Activated effector memory CD4-positive, alpha-beta T cell treated with Interleukin-2 at 50 U/mL for 16 hours (primary cell): ENCODE results near the gene ABHD18.
"Not testable (repeated sequence)": the region's sequence is repeated elsewhere in the genome, so short reads cannot be mapped to it uniquely, and the experiment has no call there.

Experiments
- DNase-seq: peaks from one replicate; pipeline ENCODE4 v3.0.0-alpha.2; 2020

The ABHD18 gene

DNA sequence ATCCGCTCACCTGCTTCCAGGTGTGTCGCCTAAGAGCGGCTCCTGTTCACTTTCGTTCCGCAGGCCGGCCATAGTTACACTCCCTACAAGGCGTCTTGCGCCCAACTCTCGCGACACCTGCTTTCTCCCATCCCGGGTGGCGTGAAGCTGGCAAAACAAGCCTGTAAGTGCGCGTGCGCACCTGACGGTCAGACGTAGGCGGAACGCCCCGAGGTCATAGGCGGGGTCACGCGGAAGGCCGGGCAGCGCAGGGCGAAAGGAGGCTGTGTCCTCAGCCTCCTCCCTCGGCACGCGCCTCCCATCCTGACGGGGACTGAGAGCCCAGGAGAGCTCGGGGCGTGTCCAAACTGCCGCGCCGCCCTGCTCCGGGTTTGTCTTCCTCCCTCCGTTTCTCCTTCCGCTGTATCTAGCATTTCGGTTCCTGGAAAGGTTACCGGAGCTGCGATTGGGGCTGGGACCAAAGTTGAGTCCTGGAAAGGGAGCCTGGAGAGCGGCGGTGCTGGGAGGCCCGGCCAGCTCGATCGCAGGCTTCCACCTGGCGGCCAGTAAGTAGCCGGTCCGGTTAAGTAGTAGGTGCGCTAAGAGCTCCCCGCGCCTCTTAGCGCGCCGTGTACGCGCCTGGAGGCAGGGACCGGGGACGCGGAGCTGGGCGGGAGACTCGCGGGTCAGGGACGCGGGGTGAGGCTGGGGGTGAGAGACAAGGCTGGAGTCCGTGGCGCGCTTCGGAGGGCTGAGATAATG, at the start of gene ABHD18, which contains the start of gene MFSD8:
Gene ABHD18, plus strand, starts transcription at position 345 of the 741 bp plus-strand sequence. CDS start 17,550 bp downstream, outside the sequence.
Gene MFSD8, minus strand, starts transcription at position 112 of the 741 bp plus-strand sequence. Its CDS starts 40 bp downstream, at position 72.
- peak; percentile 99 for DNase-seq

DNA sequence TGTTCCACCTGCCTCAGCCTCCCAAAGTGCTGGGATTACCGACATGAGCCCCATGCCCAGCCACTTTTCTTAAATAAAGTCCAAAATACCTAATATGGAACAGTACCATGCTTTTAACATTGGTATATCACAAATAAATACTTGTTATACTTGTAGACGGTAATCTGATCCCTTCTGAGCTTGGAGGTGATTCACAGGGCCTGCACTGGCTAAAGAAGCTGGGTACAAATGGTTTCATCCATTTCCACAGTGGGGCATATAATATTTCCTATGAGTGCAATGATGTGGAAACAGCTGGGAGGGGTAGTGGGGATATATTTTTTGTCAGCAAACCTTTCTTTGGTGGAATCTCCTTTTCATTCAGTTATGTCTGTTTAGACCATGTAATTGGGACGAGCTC, 48.7 kb upstream of the ABHD18 start:
- no peak for DNase-seq

DNA sequence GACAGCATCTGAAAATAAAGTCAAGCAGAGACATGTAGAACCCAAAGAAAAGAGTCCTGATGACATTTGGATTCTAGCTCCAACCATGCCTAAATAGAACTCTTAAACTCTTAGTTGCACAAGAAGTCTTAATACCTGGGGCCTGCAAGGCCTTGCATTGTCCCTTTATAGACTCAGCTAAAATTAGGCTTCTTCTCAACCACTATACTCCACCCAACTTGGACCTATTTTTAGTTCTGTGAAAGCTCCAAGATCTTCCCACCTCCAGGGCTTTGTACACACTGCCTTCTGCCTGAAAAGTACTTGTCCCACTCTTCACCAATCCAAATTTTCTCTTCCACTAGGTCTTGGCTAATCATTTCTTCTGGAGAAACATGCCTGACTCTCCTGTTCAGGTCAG, 48.1 kb upstream of the ABHD18 start:
- no peak for DNase-seq

DNA sequence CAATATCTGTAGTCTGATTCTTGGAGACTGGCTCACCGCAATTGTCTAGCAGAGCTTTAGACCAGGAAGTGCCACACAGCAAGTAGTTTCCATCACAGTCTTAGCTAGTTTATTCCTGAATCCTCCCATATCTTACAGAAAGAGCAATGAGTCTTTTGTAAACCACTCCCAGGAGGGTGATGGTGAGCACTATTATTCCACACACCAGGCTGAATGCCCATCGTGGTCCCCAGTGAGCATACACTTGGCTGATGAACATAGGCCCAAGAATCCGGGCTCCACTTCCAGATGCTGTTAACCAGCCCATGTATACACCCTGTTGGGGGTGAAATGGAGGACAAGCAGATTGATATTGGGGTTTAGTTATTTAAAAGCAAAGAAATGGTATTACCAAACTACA, 44.7 kb upstream of the ABHD18 start:
- DNase-seq: no peak

DNA sequence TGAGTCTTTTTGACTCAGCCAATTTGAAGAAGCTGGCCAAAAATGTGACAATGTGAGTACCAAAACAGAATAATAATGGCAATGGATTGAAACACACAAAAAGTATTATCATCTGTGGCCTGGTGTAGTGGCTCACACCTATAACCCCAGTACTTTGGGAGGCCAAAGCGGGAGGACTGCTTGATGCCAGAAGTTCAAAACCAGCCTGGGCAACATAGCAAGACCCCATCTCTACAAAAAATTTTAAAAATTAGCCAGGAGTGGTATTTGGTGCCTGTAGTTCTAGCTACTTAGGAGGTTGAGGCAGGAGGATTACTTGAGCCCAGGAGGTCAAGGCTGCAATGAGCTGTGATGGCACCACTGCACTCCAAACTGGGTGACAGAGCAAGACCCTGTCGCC, 43.0 kb upstream of the ABHD18 start:
- DNase-seq: no peak

DNA sequence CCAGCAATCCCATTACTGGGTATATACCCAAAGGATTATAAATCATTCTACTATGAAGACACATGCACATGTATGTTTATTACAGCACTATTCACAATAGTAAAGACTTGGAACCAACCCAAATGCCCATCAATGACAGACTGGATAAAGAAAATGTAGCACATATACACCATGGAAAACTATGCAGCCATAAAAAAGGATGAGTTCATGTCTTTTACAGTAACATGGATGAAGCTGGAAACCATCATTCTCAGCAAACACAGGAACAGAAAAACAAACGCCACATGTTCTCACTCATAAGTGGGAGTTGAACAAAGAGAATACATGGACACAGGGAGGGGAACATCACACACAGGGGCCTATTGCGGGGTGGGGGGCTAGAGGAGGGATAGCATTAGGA, 39.5 kb upstream of the ABHD18 start:
- not testable (repeated sequence) for DNase-seq

DNA sequence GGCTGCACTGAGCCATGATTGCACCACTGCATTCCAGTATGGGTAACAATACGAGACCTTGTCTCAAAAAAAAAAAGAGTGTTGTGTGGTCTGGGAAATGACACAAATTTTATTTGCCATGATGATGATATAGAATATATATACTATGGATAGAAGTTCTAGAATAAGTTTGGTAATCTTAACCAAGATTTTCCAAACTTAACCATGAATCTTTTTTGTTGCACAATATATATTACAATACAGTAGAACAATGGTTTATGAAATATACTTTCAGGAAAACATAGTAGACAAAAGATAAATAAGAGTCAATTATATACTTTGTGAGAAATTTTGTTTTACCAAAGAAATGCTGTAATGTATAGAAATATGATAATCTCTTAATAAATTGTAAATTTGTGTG, 35.0 kb upstream of the ABHD18 start:
- no peak for DNase-seq

DNA sequence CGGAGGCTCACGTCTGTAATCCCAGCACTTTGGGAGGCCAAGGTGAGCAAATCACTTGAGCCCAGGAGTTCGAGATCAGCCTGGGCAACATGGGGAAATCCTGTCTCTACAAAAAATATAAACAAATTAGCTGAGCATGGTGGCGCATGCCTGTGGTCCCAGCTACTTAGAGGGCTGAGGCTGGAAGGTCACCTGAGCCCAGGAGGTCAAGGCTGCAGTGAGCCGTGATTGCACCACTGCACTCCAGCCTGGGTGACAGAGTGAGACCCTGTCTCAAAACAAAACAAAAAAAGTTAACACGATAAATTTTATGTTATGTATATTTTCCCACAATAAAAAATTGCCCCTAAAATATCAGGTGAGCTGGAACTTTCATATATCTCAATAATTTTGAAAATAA, 33.4 kb upstream of the ABHD18 start:
- not testable (repeated sequence) for DNase-seq

DNA sequence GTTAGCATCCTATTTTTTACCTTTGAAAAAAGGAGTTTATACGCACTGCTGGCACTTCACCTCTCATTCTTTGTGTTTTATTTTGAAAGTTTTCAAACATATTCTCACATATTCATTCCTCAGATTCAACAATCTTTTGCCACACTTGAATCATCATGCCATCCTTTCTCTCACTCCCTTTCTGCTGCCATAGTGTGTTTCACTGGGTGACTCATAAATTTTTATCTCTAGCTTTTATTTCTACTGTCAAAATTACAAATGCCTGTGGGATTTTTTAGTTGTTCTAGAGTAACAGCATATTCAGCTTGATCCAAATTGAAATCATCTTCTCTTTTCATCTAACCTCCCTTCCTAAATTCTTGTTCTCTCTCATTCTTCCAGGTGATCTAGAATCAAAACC, 28.2 kb upstream of the ABHD18 start:
- DNase-seq: no peak

DNA sequence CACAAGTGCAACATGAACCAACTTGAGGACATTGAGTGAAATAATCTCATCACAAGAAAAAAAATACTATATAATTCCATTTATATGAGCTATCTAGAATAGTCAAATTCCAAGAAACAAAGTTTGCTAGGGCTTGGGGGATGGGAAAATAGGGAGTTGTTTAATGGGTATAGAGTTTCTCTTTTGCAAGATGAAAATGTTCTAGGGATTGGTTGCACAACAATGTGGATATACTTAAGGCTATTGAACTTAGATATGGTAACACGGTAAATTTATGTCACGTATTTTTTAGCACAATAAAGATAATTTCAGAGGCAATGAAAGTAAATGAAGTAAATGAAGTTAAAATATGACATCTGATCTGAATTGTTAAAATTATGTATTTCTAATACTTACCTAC, 8.1 kb upstream of the ABHD18 start:
- no peak for DNase-seq

DNA sequence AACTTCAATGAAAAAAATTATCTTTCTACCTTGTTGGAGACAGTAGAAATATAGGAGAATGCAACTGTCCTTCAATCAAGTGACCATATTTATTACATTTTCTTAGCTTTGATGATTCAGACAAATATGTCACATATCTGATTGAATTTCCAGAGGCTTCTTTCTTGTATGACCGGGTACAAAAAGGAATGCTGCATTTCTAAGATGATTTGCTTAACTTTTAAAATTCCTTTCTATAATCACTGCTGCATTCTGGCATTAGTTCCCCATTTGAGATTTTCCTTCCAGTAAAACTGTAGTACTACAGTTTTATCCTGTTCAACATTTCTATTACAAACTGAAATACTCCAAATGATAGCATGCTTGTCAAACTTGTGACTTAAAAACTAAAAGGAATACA, 5.4 kb upstream of the ABHD18 start:
- no peak for DNase-seq

DNA sequence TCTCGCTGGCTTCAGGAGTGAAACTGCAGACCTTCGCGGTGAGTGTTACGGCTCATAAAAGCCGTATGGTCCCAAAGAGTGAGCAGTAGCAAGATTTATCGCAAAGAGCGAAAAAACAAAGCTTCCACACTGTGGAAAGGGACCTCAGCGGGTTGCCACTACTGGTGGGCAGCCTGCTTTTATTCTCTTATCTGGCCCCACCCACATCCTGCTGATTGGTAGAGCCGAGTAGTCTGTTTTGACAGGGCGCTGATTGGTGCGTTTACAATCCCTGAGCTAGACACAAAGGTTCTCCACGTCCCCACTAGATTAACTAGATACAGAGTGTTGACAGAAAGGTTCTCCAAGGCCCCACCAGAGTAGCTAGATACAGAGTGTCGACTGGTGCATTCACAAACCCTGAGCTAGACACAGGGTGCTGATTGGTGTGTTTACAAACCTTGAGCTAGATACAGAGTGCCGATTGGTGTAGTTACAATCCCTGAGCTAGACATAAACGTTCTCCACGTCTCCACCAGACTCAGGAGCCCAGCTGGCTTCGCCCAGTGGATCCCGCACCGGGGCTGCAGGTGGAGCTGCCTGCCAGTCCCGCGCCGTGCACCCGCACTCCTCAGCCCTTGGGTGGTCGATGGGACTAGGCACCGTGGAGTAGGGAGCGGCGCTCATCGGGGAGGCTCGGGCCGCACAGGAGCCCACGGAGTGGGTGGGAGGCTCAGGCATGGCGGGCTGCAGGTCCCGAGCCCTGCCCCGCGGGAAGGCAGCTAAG, 1.4 kb upstream of the ABHD18 start:
- DNase-seq: not testable (repeated sequence)

DNA sequence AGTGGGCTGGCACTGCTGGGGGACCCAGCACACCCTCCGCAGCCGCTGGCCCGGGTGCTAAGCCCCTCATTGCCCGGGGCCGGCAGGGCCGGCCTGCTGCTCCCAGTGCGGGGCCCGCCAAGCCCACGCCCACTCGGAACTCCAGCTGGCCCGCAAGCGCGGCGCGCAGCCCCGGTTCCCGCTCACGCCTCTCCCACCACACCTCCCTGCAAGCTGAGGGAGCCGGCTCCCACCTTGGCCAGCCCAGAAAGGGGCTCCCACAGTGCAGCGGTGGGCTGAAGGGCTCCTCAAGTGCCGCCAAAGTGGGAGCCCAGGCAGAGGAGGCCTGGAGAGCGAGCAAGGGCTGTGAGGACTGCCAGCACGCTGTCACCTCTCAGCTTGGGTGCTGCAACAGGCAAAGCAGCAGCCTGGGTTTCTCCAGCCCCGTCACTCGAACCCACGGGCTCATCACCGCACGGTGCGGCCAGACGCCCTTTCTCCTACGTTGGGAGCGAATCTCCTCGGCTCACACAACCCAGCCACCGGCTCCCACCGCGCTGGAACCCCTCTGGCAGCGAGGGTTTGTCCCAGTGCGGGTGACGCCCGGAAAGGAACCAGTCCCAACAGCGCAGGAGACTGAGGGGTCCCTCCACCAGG, 662 bp upstream of the ABHD18 start:
- not testable (repeated sequence) for DNase-seq

DNA sequence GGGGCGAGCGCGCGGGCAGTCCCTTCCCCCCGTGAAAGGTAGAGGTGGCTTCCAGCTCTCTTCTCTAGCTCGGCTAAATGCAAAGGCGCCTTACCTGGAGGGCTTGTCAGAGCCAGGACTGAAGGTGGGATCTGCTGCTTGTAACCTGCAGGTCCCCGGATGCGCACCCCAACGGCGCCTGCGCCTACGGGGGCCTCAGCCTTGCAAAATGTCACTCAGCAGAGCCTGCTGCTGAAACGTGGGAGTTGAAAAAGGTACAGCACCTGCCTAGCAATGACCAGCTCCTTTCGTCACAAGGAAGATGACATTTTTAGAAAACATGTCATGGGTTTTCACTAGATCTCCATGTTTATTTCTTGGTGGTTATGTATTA, 583 bp downstream of the ABHD18 start:
- DNase-seq: peak; percentile 51

DNA sequence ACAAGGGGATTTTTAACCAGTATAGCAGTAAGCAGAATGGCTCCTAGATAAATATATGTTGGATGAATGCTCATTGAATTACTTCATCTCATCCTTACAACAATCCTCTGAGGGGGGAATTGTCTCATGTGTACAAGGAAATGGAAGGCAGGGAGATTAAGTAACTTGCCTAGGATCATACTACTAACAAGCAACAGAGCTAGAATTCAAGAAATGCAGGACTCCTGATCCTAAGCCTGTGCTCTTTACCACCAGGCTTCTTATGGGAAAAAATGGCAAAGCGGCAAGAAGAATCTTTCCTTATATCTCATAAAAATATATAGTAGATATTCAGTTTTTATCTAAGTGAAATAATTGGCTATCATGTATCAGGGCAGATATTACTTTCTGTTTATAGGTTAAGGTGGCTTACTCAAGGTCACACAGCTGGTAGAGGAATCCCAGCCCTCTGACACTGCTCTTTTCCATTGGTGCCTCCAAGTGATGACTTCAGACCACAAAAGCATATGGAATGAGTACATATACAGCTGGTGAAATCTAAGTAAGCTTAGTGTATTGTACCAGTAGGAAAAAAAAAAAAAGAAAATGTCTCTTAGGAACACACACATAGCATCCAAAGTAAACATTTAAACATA, 2.1 kb downstream of the ABHD18 start:
- DNase-seq: no peak

DNA sequence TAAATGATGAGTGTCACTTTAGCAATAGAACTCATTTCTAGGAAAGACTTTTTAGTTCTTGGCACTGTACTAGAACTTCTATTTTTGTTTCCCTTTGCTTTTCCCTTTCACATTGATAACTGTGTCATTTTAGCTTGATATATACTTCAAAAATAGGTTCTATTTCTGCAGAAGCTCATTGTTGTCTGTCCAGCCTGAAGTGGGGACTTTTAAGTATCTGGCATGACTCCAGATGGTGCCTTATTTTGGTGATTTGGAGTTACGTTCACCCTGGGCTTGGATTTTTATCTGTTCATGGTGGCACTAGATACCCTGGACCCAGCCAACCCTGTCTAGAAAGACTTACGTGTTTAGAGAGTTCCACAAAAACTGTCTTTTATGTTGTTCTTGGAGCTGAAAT, 3.4 kb downstream of the ABHD18 start:
- DNase-seq: no peak

DNA sequence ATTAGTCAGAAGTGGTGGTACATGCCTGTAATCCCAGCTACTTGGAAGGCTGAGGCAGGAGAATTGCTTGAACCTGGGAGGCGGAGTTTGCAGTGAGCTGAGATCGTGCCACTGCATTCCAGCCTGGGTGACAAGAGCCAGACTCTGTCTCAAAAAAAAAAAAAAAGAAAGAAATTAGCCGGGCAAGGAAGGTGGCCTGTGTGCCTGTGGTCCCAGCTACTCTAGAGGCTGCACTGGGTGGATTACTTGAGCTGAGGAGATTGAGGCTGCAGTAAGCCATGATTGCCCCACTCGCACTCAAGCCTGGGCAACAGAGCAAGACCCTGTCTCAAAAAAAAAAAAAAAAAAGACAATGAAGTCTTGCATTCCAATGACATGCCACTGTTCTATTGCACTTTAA, 5.7 kb downstream of the ABHD18 start:
- not testable (repeated sequence) for DNase-seq

DNA sequence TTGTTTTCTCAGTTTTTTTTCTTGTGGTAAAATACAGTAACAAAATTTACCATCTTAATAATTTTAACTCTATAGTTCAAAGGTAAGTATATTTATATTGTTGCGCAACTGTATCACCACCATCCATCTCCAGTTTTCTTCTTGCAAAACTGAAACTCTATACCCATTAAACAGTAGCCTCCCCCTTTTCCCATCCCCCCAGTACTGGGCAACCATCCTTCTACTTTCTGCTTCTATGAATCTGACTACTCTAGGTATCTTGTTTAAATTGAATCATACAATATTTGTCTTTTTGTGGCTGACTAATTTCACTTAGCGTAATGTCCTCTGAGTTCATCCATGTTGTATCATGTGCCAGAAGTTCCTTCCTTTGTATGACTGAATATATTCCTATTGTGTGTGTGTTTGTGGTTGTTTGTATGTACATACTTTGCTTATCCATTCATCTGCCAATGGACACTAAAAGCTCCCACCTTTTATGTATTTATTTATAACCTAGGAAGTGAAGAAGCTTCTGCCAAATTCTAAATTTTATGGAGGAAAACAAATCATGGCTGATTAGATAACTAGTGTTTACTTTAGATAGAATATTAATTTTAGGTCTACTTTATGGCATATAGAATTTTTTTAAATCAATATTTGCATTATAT, 10.0 kb downstream of the ABHD18 start:
- no peak for DNase-seq

DNA sequence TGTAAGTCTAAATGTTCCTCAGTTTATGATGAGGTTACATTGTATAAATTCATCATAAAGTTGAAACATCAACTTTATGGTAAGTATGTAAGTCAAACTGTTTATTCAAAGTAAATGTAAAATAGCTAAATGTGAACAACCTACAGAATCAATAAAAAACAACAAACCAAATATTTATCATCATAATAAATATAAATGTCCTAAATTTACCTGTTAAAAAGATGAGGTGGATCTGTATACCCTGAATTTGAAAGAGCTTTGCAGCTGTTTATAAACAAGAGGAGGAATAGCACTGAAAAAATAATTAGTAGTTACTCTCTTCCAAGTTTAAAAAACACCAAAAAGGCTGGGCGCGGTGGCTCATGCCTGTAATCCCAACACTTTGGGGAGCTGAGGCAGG, 13.7 kb downstream of the ABHD18 start:
- DNase-seq: no peak

DNA sequence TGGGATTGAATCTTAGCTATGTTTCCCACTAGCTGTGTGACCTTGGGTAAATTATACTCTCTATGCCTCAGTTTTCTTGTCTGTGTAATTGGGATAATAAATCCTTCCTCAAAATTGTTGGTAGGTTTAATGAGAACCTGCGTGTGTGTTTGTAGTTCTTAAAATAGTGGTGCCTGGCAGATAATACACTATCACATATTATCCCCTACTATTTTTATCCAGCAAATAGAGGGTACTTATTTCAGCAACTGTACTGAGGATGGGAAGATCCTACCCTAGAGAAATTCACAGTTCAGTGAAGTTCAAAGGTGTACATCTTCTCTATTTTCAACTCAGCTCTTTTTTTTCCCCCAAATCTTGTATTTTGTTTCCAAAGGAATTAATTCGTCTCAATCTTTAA, 17.2 kb downstream of the ABHD18 start:
- DNase-seq: no peak

DNA sequence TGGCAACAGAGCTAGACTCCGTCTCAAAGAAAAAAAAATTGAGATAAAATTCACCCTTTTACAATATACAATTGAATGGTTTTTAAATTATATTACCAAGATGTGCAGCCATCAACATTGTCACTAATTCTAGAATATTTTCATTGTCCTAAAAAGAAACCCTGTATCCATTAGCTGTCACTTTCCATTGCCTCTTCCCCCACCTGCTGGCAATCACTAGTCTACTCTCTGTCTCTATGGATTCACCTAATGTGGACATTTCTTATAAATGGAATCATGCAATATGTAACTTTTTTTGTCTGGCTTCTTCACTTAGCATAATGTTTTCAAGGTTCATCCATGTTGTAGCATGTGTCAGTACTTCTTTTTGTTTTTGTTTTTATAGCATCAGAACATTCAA, 20.8 kb downstream of the ABHD18 start:
- DNase-seq: no peak

DNA sequence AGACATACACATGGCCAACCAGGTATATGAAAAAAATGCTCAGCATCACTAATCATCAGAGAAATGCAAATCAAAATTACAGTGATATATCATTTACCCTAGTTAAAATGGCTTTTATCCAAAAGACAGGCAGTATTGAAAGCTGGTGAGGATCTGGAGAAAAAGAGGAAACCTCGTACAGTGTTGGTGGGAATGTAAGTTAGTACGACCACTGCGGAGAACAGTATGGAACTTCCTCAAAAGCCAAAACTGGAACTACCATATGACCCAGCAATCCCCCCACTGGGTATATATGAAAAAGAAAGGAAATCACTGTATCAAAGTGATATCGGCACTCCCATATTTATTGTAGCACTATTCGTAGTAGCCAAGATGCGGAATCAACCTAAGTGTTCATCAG, 23.4 kb downstream of the ABHD18 start:
- DNase-seq: no peak

DNA sequence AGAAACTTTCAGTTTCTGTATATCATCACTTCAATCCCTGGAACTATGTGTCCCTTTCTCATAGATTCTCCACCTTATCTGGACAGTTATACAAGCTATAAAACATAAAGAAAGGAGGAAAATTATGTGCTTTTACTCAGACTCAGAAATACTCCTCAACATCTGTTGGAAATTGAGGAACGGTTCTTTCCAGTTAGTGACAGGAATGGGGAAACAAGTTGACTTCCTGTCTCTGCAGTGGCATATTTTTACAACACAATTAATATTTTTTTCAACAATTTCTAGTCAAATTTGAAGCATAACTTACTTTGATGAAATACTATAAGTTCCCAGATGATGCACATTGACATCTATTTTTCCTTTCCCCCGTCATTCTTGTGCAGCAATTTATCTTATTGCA, 27.9 kb downstream of the ABHD18 start:
- DNase-seq: no peak
